Measurements from ENCODE around the gene FREM3. TPM values are rescaled to one million over a fixed set of nuclear protein-coding genes. Genes with fewer than 3 reads are reported as not detected.

FREM3 gene
- total RNA-seq, 1 experiment from 2014 or later = not detected

GRCh38 chr4:143693856-143694255 is 6.6 kb downstream of the FREM3 start:
- no peak overlapping the region for H3T11ph ChIP-seq (ENCODE audit: low read length)
- no CpG with 5 or more reads among the region's 4 CpGs for WGBS (ENCODE audit: extremely low coverage, insufficient read length, low lambda C conversion rate)
- no peak overlapping the region for H2BK20ac ChIP-seq (ENCODE audit: low read depth, low read length, poor library complexity, severe bottlenecking)
- H3K9me3 ChIP-seq (ENCODE audit: control insufficient read depth, low read depth, low read length) = no peaks in the 10 kb centered on the region
- H2BK5ac ChIP-seq (ENCODE audit: insufficient read length, low read length) = no peak overlapping the region
- TF ChIP-seq, protein P1, sequence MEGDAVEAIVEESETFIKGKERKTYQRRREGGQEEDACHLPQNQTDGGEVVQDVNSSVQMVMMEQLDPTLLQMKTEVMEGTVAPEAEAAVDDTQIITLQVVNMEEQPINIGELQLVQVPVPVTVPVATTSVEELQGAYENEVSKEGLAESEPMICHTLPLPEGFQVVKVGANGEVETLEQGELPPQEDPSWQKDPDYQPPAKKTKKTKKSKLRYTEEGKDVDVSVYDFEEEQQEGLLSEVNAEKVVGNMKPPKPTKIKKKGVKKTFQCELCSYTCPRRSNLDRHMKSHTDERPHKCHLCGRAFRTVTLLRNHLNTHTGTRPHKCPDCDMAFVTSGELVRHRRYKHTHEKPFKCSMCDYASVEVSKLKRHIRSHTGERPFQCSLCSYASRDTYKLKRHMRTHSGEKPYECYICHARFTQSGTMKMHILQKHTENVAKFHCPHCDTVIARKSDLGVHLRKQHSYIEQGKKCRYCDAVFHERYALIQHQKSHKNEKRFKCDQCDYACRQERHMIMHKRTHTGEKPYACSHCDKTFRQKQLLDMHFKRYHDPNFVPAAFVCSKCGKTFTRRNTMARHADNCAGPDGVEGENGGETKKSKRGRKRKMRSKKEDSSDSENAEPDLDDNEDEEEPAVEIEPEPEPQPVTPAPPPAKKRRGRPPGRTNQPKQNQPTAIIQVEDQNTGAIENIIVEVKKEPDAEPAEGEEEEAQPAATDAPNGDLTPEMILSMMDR (conservative IDR thresholded peaks at IDR 0.05) = no peak
- H4K5ac ChIP-seq (ENCODE audit: insufficient read length, low read depth, low read length) = no peak overlapping the region
- H2BK15ac ChIP-seq (ENCODE audit: low read depth, low read length) = no peak overlapping the region
- no peaks in the 10 kb centered on the region; a peak in 1 of 7 replicates for H3K36me3 Mint-ChIP-seq (ENCODE audit: insufficient read depth in 1 of 3, low read depth in 3 of 3)
- H3K9ac ChIP-seq (ENCODE audit: extremely low read depth, insufficient read length, low read length) = no peak overlapping the region
- H3K18ac ChIP-seq (ENCODE audit: insufficient read length, low read depth, low read length) = no peak overlapping the region
- H3K9me3 Mint-ChIP-seq = peaks cover 0 to 9% of the 10 kb centered on the region in 2 experiments; a peak in 1 of 5 replicates
- no peak overlapping the region for H3K4ac ChIP-seq (ENCODE audit: low read depth, low read length)
- no peaks in the 10 kb centered on the region; the same call in 1 of the 2 replicates for H3K27me3 ChIP-seq (ENCODE audit: insufficient read depth, low read length)
- H3K79me1 ChIP-seq (ENCODE audit: insufficient read depth, low read depth, low read length, poor library complexity, severe bottlenecking) = no peaks in the 10 kb centered on the region
- H3K79me2 ChIP-seq (ENCODE audit: insufficient read depth, low read length) = no peaks in the 10 kb centered on the region
- H2BK12ac ChIP-seq (ENCODE audit: insufficient read length, low read depth, low read length) = no peak overlapping the region
- no peak for DNase-seq
- H3K4me1 ChIP-seq (ENCODE audit: insufficient read depth, low read length) = no peaks in the 10 kb centered on the region
- no peak overlapping the region for H3K56ac ChIP-seq (ENCODE audit: insufficient read length, low read depth, low read length)
- H4K20me1 ChIP-seq (ENCODE audit: control insufficient read depth, insufficient read depth, insufficient read length) = no peaks in the 10 kb centered on the region
- H2AK5ac ChIP-seq (ENCODE audit: insufficient read length, low read length) = no peak overlapping the region
- H3K27me3 Mint-ChIP-seq (ENCODE audit: low read depth) = peaks cover 27% of the 10 kb centered on the region
- no peak overlapping the region for H3K4me2 ChIP-seq (ENCODE audit: insufficient read depth, insufficient read length, low read length)
- H4K91ac ChIP-seq (ENCODE audit: insufficient read length, low read depth, low read length) = no peak overlapping the region
- H3K14ac ChIP-seq (ENCODE audit: insufficient read depth, low read length) = no peak overlapping the region
- no peak overlapping the region for H3K4me3 Mint-ChIP-seq
- H2AFZ ChIP-seq (ENCODE audit: low read length) = no peak overlapping the region
- no peaks in the 10 kb centered on the region for H3K4me1 Mint-ChIP-seq
- no peak overlapping the region for H3K27ac ChIP-seq (ENCODE audit: insufficient read length, low read depth, low read length)
- no peaks in the 10 kb centered on the region for H3K23me2 ChIP-seq (ENCODE audit: insufficient read length, low read depth, low read length, poor library complexity, severe bottlenecking)
- H3K27ac Mint-ChIP-seq = no peak overlapping the region
- no peak overlapping the region for H2BK120ac ChIP-seq (ENCODE audit: low read depth, low read length, poor library complexity, severe bottlenecking)
- no peak overlapping the region for H4K8ac ChIP-seq (replicated peaks; ENCODE audit: insufficient read length, low read depth, low read length)
- no peak overlapping the region for H3K23ac ChIP-seq (ENCODE audit: insufficient read length, low read depth, low read length)

Measured in H9 (cell line).